Coronary artery (tissue), 2 donors: ENCODE data around the gene PLA1A.

Experiments
- DNase-seq: peaks from one replicate; pipeline ENCODE4 v3.0.0-alpha.2; 2017; ENCODE audit warnings: low spot score
- H3K27ac ChIP-seq, 2 donors: fragments of 200-600 bp; sonication (generic); one replicate each; pipeline ENCODE4 v1.5.1; 2016 to 2019
- H3K4me3 ChIP-seq: fragments of 200-600 bp; sonication (generic); 2 replicates; pipeline ENCODE4 v1.5.1; 2016; ENCODE audit warnings: mild to moderate bottlenecking, moderate library complexity
- CTCF ChIP-seq: fragments of 200-600 bp; sonication (generic); IDR thresholded peaks from one replicate; pipeline ENCODE4 v1.5.1; 2019; ENCODE audit warnings: antibody characterized with exemption

Gene PLA1A

DNA sequence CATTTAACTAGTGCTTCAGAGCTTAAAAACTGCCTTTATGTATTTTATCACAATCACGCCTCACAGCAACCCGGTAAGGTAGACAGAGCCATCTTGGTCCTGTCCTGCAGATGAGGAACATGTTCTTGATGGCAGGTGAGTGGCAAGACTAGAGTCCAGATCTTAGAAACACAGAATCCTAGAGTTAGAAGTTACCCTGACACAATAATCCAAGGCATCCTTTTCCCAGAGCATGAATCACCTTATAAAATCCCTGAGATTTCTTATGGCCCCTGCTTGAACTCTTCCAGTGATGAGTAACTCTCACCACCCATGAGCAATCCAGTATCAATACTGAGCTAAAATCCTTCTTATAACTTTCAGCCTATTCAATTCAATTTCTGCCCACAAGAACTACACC is 45.8 kb downstream of the PLA1A start:
- no peak for DNase-seq
- no peak for TF ChIP-seq CTCF
- no peak overlapping the region for H3K4me3 ChIP-seq
- H3K27ac ChIP-seq = no peak overlapping the region

DNA sequence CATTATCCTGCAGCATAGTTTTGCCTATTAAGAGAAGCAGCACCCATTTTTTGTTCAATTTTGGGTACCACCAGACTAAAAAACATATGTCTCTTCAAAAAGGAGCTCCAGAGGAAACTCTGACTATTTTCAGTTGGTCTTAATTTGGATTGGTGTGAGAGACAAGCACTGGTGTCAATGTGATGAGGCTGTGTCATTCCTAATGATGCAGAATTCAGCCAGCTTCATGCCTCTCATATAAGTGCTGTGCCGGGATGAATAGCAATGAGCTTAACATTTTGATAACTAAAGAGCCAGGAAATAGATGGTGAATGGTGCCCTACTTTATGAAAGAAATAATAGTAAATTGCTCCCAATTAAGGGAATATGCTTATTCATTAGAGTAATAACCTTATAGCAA is 46.8 kb downstream of the PLA1A start:
- DNase-seq = no peak
- no peak for TF ChIP-seq CTCF
- Histone ChIP-seq H3K27ac (no peak overlapping the region), H3K4me3 (no peak overlapping the region)

DNA sequence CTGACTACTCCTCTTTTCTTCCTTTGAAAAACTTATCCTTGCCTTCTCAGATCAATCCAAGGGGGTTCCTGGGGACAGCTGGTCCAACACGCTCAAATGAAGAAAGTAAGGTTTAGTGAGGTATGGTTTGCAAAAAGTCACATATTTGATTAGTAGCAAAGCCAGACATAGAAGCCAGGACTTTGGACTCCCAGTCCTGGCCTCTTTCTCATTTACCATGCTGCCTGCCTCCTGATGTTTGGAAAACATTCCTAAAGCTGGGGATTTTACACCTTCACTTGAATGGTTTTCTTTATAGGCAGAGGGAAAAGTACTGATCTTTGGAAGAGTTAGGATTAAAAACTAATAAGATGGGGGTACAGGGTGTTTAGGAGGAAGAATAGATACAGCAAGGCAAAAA is 48.1 kb downstream of the PLA1A start:
- H3K4me3 ChIP-seq = no peak overlapping the region
- H3K27ac ChIP-seq = no peak overlapping the region
- TF ChIP-seq CTCF = no peak
- DNase-seq = no peak

DNA sequence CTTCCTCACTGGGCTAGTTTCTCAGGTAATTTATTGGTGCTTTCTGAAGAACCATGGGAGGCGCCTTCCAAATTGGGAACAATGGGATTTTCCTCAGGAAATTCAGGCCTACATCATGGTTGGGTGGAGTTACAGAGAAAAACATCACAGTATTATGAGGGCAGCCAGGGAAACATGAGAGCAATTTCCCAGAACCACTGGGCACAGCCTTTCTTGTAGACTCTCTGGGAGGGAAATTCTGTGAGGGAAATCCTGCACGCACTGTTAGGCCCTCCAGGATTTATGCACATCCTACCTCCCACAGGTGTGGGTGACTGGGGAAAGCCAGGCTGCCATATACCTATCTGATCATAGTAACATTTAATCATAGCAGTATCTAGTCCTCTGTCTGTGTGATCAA is 49.5 kb downstream of the PLA1A start:
- TF ChIP-seq CTCF = no peak
- H3K4me3 ChIP-seq = peak overlapping the region; percentile 9
- DNase-seq = no peak
- H3K27ac ChIP-seq = peak overlapping the region; percentile 68 to 80

DNA sequence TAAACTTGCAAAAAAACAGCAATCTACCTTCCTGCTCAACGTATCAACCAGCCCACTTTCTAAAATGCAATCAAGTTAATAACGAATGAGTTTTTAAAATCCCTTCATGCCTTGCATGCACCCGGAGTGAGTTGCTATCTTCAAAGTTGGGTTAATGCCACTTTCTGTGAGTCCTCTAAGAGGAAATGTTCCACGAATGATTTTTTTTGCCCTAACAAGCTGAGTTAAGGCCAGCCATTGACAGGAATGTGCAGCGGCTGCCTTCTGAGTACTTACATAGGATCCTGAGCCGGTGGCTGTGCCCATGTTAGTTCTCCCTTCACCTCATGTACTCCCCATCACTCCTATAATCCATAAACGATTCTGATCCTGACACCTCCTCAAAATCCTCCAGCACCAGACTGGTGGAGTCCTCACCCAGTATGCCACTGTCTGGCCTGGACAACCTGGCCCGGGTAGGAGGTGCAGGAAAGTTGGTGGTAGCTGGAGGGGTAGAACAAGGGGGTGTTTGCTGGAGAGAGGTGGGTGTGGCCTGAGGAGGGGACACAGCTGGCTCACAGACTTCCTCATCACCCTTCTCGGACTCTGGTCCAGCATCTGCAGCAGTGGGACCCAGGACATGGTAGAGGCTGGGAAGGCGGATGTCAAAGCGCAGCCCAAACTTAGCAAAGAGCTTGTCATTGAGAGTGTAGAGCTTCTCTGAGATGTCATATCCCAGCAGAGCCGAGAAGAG is 50.3 kb downstream of the PLA1A start:
- H3K4me3 ChIP-seq = peak overlapping the region; percentile 9
- TF ChIP-seq CTCF = no peak
- peak overlapping the region; percentile 68 to 80 for H3K27ac ChIP-seq
- DNase-seq = no peak

DNA sequence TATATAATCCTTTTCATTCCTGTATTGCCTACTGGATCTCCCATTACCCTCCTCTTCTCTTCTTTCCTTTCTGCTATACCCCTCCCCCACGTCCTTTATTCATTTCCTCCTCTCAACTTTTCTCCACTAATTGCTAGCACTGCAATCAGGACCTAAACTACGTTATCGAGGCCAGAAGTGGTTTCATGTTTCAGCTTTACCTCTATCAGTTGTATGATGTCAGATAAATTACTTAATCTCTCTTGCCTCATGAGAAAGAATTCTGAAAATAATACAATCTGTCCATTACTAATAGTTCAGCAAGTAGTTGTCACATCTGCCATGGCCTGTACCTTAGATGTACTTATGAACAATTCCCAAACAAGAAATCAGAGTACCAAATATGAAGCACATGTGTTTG is 52.1 kb downstream of the PLA1A start:
- no peak overlapping the region for H3K27ac ChIP-seq
- H3K4me3 ChIP-seq = no peak overlapping the region
- DNase-seq = no peak
- no peak for TF ChIP-seq CTCF

DNA sequence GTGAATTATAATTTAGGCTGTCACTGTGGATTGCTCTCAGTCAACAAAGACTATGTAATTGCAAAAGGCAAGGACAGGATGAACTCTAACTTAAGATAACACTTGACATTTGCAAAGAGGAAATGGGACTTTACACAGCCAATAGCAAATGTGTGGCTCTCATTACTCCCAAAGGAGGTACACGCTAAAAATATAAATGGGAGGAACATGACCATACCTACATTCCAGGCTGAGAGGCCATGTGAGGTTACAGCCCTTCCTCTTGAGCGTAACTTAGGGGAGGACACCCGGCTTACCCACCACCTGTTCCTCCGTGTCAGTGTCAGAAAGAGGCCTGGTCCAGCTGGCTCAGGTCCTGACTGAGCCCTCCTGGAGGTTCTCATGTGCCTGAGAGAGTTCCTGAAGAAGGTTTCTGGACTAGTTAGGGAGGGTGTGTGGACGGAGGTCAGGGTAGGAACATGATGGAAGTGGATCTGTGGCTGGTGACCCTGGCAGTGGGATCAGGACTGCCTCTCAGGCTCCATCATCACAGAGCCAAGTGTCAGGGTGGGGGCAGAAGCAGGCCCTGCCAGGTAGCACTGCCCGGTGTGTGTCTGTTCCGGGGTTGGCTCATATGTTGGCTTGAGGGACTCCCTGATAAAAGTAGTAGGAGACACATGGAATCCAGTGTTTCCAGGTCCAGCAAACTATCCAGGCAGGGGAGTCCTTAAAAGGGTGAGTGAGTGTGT is 54.8 kb downstream of the PLA1A start:
- no peak for TF ChIP-seq CTCF
- H3K27ac ChIP-seq = peak overlapping the region in 1 of 2 donors; percentile 27
- DNase-seq = no peak
- H3K4me3 ChIP-seq = no peak overlapping the region
